GM19395 (cell line): ENCODE results near the gene JCHAIN.
"Not testable (repeated sequence)": the region's sequence is repeated elsewhere in the genome, so short reads cannot be mapped to it uniquely, and the experiment has no call there.

ENCODE experiments used
- ATAC-seq: cut with Tn5 transposase; IDR thresholded peaks from one replicate; pipeline ENCODE4 v1.9.1; 2021; ENCODE audit warnings: mild to moderate bottlenecking, moderate library complexity; ENCODE audit not compliant: unreplicated experiment

Gene JCHAIN

DNA sequence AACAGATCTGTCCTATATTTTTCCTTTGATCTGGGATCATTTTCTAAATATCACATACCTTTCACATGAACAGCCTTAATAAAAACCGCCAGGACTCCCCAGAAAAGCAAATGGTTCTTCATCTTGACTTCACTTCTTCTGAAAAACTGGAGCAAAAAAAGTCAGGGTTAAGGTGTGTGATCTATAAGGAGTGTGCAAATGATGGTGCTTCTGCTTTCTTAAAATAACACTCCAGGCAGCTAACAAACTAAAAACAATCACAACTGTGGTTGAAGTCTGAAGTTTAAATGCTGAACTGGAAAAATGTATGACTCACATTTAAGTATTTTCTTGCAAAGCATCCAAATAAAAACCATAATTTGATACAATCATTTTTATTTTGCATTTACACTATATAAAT is at the start of gene JCHAIN:
TSS of gene JCHAIN (minus strand) at position 140 of the 400 bp plus-strand sequence. CDS start at position 122, 18 bp downstream.
- peak; percentile 65 for ATAC-seq

DNA sequence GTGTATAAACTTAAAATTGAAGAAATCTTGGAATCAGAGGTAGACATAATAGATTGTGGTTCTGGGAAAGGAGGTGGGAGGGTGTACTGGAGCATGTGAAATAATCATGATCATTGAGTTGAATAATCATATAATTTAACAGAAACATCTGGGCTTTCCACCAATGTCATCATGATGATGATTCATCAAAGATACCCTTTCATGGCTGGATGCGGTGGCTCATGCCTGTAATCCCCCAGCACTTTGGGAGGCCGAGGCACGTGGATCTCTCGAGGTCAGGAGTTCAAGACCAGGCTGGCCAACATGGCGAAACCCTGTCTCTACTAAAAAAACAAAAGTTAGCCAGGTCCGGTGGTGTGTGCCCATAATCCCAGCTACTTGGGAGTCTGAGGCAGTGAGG is 48.8 kb upstream of the JCHAIN start:
- ATAC-seq, result peak; percentile 9

DNA sequence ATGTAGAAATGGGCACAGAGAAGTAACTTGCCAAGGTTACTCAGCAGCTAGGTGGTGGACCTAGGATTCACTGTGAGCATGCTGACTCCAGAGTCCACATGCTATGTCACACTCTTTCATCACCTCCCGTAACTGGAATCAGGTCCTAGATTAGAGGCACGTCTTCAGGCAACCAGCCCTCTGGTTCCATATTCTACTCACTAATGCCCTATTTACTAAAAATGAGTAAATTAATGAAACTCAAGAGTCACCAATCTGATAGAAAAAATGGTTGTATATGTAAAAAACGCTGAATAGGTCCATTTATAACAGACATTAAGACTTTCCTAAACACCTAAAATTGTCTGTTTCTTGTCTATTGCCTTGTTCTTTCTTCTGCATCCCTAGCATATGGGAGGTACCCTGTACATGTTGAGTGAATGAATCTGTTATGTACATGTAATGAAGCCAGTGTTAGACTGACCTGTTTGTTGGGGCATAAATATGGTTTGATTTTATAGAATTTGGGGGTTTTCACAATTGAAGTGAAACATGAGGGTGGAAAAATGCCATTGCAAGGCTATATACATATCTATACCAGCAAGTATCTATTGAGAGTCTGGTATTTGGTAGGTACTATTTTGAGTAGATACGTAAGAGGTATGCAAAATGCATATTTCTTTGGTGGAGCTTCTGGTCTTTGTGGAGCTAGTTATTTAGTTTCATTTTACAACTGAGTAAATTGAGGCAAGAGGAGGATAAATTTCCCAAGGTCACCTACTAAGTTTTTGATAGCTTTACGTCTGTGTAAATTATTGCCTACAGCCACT is 48.0 kb upstream of the JCHAIN start:
- peak; percentile 44 for ATAC-seq

DNA sequence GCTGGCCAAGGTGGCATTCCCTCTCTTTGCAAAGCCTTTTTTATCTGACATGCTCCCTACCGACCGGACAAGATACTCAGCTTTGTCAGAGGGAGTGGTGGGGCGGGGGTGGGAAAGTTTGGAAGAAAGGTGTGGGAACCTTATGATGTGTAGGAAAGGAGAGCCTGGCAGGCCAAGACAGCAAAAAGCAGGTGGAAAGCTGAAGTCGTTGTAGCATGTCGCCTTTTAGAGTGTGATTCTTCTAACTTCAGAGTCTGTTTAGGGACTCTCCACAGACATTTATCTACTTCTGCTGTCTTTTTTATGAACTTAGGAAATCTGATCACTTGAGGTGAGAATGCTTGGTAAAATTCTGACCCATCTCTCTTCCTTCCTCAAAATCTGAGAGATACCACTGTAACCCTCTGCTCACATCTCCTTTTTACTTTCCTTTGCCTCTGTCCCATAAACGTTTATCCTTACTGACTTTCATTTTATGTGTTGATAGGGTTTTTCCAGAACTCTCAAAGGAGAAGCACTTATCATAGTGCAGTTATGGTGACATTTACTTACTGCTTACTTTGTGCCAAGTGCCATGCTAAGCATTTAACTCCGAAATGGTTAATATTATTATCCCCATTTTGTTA is 47.3 kb upstream of the JCHAIN start:
- ATAC-seq, result peak; percentile 48

DNA sequence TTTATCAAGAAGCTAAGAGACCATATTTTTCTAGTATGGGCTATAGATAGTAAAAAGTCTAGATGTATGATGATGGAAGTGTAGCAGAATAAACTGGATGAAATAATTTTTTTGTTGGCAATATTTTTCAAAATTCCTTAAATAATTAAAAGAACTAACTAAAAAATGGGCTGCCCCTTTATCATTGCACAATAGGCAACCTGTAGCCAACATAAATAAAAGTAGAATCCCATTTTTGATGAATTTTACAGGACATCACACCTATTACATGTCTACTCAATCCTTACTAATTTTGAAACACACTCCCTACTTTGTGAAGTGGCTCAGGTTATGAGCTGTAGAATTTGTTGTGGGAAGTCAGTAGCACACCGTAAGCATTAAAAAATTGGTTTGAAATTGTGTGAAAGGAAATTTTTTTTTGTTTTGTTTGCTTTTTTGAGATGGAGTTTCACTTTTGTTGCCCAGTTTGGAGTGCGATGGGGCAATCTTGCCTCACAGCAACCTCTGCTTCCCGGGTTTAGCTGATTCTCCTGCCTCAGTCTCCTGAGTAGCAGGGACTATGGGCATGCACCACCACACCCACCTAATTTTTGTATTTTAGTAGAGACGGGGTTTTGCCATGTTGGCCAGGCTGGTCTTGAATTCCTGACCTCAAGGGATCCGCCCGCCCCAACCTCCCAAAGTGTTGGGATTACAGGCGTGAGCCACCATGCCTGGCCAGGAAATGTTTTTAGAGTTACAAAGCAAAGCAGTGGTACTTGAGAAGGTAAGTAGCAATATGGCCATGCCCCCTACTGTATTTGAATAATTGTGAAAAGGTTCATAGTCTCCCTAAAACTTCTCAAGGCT is 46.5 kb upstream of the JCHAIN start:
- peak; percentile 7 for ATAC-seq

DNA sequence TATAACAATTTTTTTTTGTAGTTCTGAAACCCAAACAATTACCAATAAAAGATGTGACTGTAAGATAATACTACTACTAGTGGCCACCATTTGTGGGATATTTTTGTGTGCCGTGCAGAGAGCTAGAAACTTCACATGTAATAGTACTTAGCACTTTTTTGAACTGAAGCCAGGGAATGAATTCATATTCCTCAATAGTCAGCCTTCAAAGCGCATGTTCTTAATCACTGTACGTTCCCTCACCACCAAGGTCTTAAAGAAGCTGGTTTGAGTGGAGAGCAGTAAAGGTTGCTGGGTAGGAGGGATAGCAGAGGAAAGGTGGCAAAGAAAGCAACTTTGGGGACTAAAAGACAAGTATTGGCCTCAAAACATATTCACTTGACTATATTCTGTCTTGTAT is 45.8 kb upstream of the JCHAIN start:
- no peak for ATAC-seq

DNA sequence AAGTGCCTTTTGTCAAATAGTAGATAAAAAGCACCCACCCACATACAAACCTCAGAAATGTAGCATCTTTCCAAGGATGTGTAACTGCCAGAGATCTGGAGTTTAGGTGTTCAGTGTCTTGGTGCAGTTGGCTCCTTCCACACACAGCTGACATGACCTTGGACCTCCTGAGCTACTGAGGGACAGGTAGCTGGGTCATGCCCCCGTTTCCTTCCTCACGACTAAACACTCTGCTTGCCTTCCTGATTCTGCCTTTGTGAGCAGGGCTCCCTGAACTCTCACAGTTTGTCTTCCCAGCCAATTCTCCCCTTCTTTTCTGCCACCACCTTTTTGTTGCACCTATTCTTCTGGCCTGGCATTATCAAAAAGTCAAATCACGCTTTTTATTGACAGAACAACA is 45.3 kb upstream of the JCHAIN start:
- no peak for ATAC-seq

DNA sequence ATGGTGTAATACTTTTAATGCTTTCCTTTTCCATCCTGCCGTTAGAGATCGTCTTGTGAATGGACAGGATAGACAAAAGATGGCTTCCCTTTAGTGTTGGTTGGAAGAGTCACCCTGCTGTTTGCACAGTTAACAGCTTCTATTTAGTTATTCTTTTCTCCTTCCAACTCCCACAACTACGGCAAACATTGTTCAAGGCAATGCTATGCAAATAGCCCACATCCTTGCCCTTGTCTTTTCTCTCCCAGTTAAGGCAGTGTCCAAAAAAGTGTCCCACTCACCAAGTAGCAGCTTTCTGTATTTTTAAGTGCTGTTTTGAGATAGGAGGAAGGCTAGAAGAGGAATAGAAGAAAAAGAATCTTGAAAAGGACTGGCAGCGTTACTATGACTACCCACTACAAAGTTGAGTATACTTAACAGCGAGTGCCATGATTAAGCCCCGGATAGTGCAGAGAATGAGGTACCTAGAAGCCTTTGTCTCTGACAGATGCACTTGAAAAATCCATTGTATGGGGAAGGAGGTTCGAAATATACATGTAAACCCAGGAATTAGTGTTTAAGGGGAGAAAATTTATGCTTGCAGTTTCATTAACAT is 43.4 kb upstream of the JCHAIN start:
- ATAC-seq, result no peak

GRCh38 chr4:70706516-70706915 is 40.2 kb upstream of the JCHAIN start:
- no peak for ATAC-seq

- no peak for ATAC-seq
These were observed 39.7 kb upstream of the JCHAIN start for GRCh38 chr4:70706044-70706461.

DNA sequence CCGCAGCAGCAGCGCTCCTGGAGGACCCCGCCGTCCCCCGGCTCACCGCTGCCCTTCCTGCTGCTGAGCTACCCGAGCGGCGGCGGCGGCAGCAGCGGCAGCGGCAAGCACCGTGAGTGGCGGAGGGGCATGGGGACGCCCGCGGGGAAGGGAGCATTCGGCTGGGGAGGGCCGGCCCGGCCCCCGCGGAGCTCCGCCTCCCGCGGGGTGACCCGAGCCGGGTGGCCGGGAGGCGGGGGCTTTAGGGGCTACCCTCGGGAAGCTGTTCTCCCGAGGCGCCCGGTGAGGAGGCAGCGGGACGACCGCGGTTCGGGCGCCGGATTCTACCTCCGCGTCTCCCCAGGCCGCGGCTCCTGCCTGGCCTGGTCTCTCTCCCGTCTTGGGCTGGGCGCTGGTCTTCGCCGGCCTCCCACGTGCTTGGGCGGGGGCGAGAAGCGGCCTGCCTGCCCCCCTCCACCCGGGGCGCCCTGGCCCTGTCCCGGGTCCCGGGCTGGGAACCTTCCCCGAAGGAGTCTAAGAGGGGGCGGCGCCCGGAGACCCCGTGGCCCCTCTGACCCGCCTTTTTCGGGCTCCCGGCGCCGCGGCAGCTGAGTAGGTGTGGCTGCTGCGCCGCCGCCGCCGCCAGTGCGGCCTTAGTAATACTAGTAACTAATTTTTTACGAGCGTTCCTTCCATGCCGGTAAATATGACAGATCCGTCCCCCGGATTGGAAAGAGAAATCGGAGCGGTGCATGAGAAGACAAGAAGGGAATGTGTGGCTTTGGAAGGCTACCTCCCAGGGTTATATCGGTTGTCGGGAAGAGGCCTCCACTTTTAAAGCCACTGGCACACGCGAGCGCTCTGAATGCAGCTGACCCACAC is 39.1 kb upstream of the JCHAIN start:
- peak; percentile 63 for ATAC-seq

DNA sequence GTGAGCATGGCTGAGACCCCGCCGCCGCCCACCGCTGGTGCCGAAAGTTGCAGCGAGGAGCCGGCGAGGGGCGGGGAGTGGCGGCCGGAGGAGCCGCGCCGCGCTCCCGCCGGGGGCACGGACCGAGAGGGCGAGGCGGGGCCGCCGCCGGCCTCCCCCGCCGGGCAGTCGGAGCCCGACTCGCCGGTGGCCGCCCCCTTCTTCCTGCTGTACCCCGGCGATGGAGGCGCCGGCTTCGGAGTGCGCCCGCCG is 38.5 kb upstream of the JCHAIN start:
- peak; percentile 37 for ATAC-seq

DNA sequence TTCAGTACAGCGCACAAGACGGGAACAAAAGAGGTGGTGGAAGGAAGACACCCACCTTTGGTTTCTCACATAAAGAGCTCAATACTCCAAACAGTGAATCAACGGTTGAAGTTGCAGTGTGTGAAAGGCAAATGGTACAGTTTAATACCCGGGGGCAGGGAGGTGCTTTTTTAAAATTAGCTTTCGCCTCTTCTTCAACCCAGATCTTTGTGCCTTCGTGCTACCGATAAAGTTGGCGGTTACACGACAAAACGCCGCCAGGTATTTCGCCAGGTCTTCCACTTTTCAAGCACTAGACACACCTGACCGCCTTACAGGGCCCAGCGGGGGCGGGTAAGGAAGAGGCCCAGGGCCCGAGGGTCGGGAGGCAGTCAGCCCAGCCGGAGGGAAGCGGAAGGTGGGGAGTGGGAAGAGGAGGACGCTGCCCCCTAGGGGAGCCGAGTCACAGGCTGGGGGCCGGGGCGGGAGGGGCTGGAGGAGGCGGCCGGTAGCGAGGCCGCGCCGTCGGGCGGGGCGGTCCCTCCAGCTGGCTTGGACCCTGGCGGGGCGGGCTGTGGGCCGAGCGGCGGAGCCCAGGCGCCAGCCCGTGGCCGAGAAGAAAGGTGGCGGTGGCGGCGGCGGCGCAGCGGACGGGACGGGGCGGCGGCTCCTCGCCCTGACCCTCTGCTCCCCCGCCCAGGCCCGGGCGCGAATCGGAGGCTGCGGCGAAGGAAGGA is 38.1 kb upstream of the JCHAIN start:
- ATAC-seq, result peak; percentile 67

GRCh38 chr4:70703619-70704214 is 37.4 kb upstream of the JCHAIN start:
- no peak for ATAC-seq

- not testable (repeated sequence) for ATAC-seq
These were observed 36.3 kb upstream of the JCHAIN start for GRCh38 chr4:70702592-70702991.

- no peak for ATAC-seq
These were observed 35.0 kb upstream of the JCHAIN start for GRCh38 chr4:70701271-70701670.

- ATAC-seq, result no peak
These were observed 34.4 kb upstream of the JCHAIN start for GRCh38 chr4:70700712-70701111.

GRCh38 chr4:70698435-70698834 is 32.1 kb upstream of the JCHAIN start:
- not testable (repeated sequence) for ATAC-seq

GRCh38 chr4:70694633-70695032 is 28.3 kb upstream of the JCHAIN start:
- not testable (repeated sequence) for ATAC-seq
